Measurements from ENCODE around the gene ABCC5.

The ABCC5 gene

GRCh38 chr3:183968666-183969245 lies 48.9 kb downstream of the ABCC5 start:
- Histone ChIP-seq H3K36me3 (ENCODE audit: insufficient read depth, low read length) (peaks cover 74% of the 10 kb centered on the region), H3K27ac (no peak overlapping the region), H3K4me3 (no peak overlapping the region), H3K9ac (ENCODE audit: insufficient read length) (no peak overlapping the region), H3K9me3 (ENCODE audit: low read depth, low read length) (no peaks in the 10 kb centered on the region)
- no peak for DNase-seq (ENCODE audit: low read depth, low spot score)
- TF ChIP-seq EZH2 (IDR thresholded peaks at IDR 0.05): no peak

- TF ChIP-seq FOXP2 (optimal IDR thresholded peaks at IDR 0.05; ENCODE audit: control extremely low read depth, extremely low read length, insufficient read depth) (no peak), POLR2AphosphoS5 (IDR thresholded peaks at IDR 0.05; ENCODE audit: borderline replicate concordance, low read depth, low read length) (no peak), EZH2 (IDR thresholded peaks at IDR 0.05) (no peak)
- Histone ChIP-seq H3K36me3 (ENCODE audit: insufficient read depth, low read length) (peaks cover 79% of the 10 kb centered on the region), H3K9me3 (ENCODE audit: low read depth, low read length) (no peaks in the 10 kb centered on the region), H3K27ac (no peak overlapping the region), H3K4me3 (no peak overlapping the region), H3K9ac (ENCODE audit: insufficient read length) (no peak overlapping the region)
- DNase-seq (ENCODE audit: low read depth, low spot score): no peak
These were observed 50.0 kb downstream of the ABCC5 start for GRCh38 chr3:183967693-183968092.

GRCh38 chr3:183966361-183966791 lies 51.3 kb downstream of the ABCC5 start:
- Histone ChIP-seq H3K4me3 (no peak overlapping the region), H3K9me3 (ENCODE audit: low read depth, low read length) (no peaks in the 10 kb centered on the region), H3K9ac (ENCODE audit: insufficient read length) (no peak overlapping the region), H3K27ac (no peak overlapping the region), H3K36me3 (ENCODE audit: insufficient read depth, low read length) (peaks cover 71% of the 10 kb centered on the region)
- TF ChIP-seq POLR2AphosphoS5 (IDR thresholded peaks at IDR 0.05; ENCODE audit: borderline replicate concordance, low read depth, low read length): no peak
- no peak for TF ChIP-seq EZH2 (IDR thresholded peaks at IDR 0.05)
- no peak for TF ChIP-seq FOXP2 (optimal IDR thresholded peaks at IDR 0.05; ENCODE audit: control extremely low read depth, extremely low read length, insufficient read depth)
- DNase-seq (ENCODE audit: low read depth, low spot score): no peak

- no peak for TF ChIP-seq POLR2AphosphoS5 (IDR thresholded peaks at IDR 0.05; ENCODE audit: borderline replicate concordance, low read depth, low read length)
- no peak for TF ChIP-seq FOXP2 (optimal IDR thresholded peaks at IDR 0.05; ENCODE audit: control extremely low read depth, extremely low read length, insufficient read depth)
- no peak for TF ChIP-seq EZH2 (IDR thresholded peaks at IDR 0.05)
- peaks cover 65% of the 10 kb centered on the region for H3K36me3 ChIP-seq (ENCODE audit: insufficient read depth, low read length)
- no peaks in the 10 kb centered on the region for H3K9me3 ChIP-seq (ENCODE audit: low read depth, low read length)
- no peak overlapping the region for H3K4me3 ChIP-seq
- no peak overlapping the region for H3K9ac ChIP-seq (ENCODE audit: insufficient read length)
- no peak overlapping the region for H3K27ac ChIP-seq
- no peak for DNase-seq (ENCODE audit: low read depth, low spot score)
These were observed 54.9 kb downstream of the ABCC5 start for GRCh38 chr3:183962807-183963206.

- Histone ChIP-seq H3K36me3 (ENCODE audit: insufficient read depth, low read length) (peaks cover 47% of the 10 kb centered on the region), H3K4me3 (no peak overlapping the region), H3K27ac (no peak overlapping the region), H3K9me3 (ENCODE audit: low read depth, low read length) (no peaks in the 10 kb centered on the region), H3K9ac (ENCODE audit: insufficient read length) (no peak overlapping the region)
- TF ChIP-seq POLR2AphosphoS5 (IDR thresholded peaks at IDR 0.05; ENCODE audit: borderline replicate concordance, low read depth, low read length): no peak
- no peak for TF ChIP-seq FOXP2 (optimal IDR thresholded peaks at IDR 0.05; ENCODE audit: control extremely low read depth, extremely low read length, insufficient read depth)
- no peak for TF ChIP-seq EZH2 (IDR thresholded peaks at IDR 0.05)
- DNase-seq (ENCODE audit: low read depth, low spot score): no peak
These were observed 58.5 kb downstream of the ABCC5 start for GRCh38 chr3:183959214-183959613.

- Histone ChIP-seq H3K9ac (ENCODE audit: insufficient read length) (no peak overlapping the region), H3K4me3 (no peak overlapping the region), H3K36me3 (ENCODE audit: insufficient read depth, low read length) (peaks cover 42% of the 10 kb centered on the region), H3K9me3 (ENCODE audit: low read depth, low read length) (no peaks in the 10 kb centered on the region), H3K27ac (no peak overlapping the region)
- TF ChIP-seq FOXP2 (optimal IDR thresholded peaks at IDR 0.05; ENCODE audit: control extremely low read depth, extremely low read length, insufficient read depth) (no peak), POLR2AphosphoS5 (IDR thresholded peaks at IDR 0.05; ENCODE audit: borderline replicate concordance, low read depth, low read length) (no peak), EZH2 (IDR thresholded peaks at IDR 0.05) (no peak)
- DNase-seq (ENCODE audit: low read depth, low spot score): no peak
These were observed 58.9 kb downstream of the ABCC5 start for GRCh38 chr3:183958775-183959174.

GRCh38 chr3:183958226-183958625 lies 59.5 kb downstream of the ABCC5 start:
- no peak overlapping the region for H3K9ac ChIP-seq (ENCODE audit: insufficient read length)
- H3K36me3 ChIP-seq (ENCODE audit: insufficient read depth, low read length): peaks cover 40% of the 10 kb centered on the region
- no peaks in the 10 kb centered on the region for H3K9me3 ChIP-seq (ENCODE audit: low read depth, low read length)
- H3K4me3 ChIP-seq: no peak overlapping the region
- DNase-seq (ENCODE audit: low read depth, low spot score): no peak
- no peak overlapping the region for H3K27ac ChIP-seq
- no peak for TF ChIP-seq FOXP2 (optimal IDR thresholded peaks at IDR 0.05; ENCODE audit: control extremely low read depth, extremely low read length, insufficient read depth)
- no peak for TF ChIP-seq POLR2AphosphoS5 (IDR thresholded peaks at IDR 0.05; ENCODE audit: borderline replicate concordance, low read depth, low read length)

- Histone ChIP-seq H3K9me3 (ENCODE audit: low read depth, low read length) (no peaks in the 10 kb centered on the region), H3K27ac (no peak overlapping the region), H3K9ac (ENCODE audit: insufficient read length) (no peak overlapping the region), H3K4me3 (no peak overlapping the region), H3K36me3 (ENCODE audit: insufficient read depth, low read length) (peaks cover 55% of the 10 kb centered on the region)
- no peak for DNase-seq (ENCODE audit: low read depth, low spot score)
- no peak for TF ChIP-seq EZH2 (IDR thresholded peaks at IDR 0.05)
- TF ChIP-seq FOXP2 (optimal IDR thresholded peaks at IDR 0.05; ENCODE audit: control extremely low read depth, extremely low read length, insufficient read depth): no peak
- no peak for TF ChIP-seq POLR2AphosphoS5 (IDR thresholded peaks at IDR 0.05; ENCODE audit: borderline replicate concordance, low read depth, low read length)
These were observed 62.8 kb downstream of the ABCC5 start for GRCh38 chr3:183954875-183955274.

GRCh38 chr3:183953471-183954070 lies 64.1 kb downstream of the ABCC5 start:
- TF ChIP-seq FOXP2 (optimal IDR thresholded peaks at IDR 0.05; ENCODE audit: control extremely low read depth, extremely low read length, insufficient read depth) (no peak), POLR2AphosphoS5 (IDR thresholded peaks at IDR 0.05; ENCODE audit: borderline replicate concordance, low read depth, low read length) (no peak), EZH2 (IDR thresholded peaks at IDR 0.05) (no peak)
- DNase-seq (ENCODE audit: low read depth, low spot score): no peak
- no peak overlapping the region for H3K9ac ChIP-seq (ENCODE audit: insufficient read length)
- no peaks in the 10 kb centered on the region for H3K9me3 ChIP-seq (ENCODE audit: low read depth, low read length)
- H3K4me3 ChIP-seq: no peak overlapping the region
- H3K36me3 ChIP-seq (ENCODE audit: insufficient read depth, low read length): peaks cover 59% of the 10 kb centered on the region
- H3K27ac ChIP-seq: no peak overlapping the region

Data from SK-N-MC (cell line).